ENCODE measurements around the gene COX5A. TPM values are rescaled to one million over a fixed set of nuclear protein-coding genes. Genes with fewer than 3 reads are reported as not detected.
A peak's percentile ranks its signal among the peaks of the same experiment; 100 is the strongest.

The COX5A gene
- total and polyA plus RNA-seq, 7 donors, result 73.7 to 1,227 (median 124) TPM

GRCh38 chr15:74913041-74913440 lies 24.8 kb downstream of the COX5A start:
- 86 to 89% methylated on average over 9 of the region's 9 CpGs for WGBS, 2 donors
- Histone ChIP-seq H3K36me3 (peaks cover 13 to 67% (median 20%) of the 10 kb centered on the region in 4 donors), H3K27me3 (no peaks in the 10 kb centered on the region), H3K4me3 (no peak overlapping the region), H3K27ac (no peak overlapping the region), H3K4me1 (no peaks in the 10 kb centered on the region), H3K9me3 (no peaks in the 10 kb centered on the region)
- intact Hi-C loops (cut with DNase I), result no loop called here
- TF ChIP-seq POLR2A (IDR thresholded peaks at IDR 0.05) (no peak), POLR2AphosphoS5 (IDR thresholded peaks at IDR 0.05) (no peak), EP300 (IDR thresholded peaks at IDR 0.05) (no peak), CTCF (IDR thresholded peaks at IDR 0.05) (no peak)
- DNase-seq, result no peak

GRCh38 chr15:74908635-74909034 lies 29.2 kb downstream of the COX5A start:
- Histone ChIP-seq H3K9me3 (no peaks in the 10 kb centered on the region), H3K27me3 (no peaks in the 10 kb centered on the region), H3K36me3 (peaks cover 0 to 39% (median 12%) of the 10 kb centered on the region in 4 donors), H3K27ac (no peak overlapping the region), H3K4me3 (no peak overlapping the region), H3K4me1 (peaks cover 0 to 27% (median 19%) of the 10 kb centered on the region in 4 donors)
- DNase-seq, result peak; percentile 44
- WGBS, 2 donors, result 96 to 97% methylated on average over 4 of the region's 4 CpGs
- TF ChIP-seq CTCF (IDR thresholded peaks at IDR 0.05), result no peak
- TF ChIP-seq POLR2AphosphoS5 (IDR thresholded peaks at IDR 0.05), result no peak
- no peak for TF ChIP-seq POLR2A (IDR thresholded peaks at IDR 0.05)
- TF ChIP-seq EP300 (IDR thresholded peaks at IDR 0.05), result no peak
- intact Hi-C loops (cut with DNase I), result loop anchor here (5.0 kb wide), 1 partner anchor 36 kb away; the partner anchor contains the start of gene SCAMP2

GRCh38 chr15:74907163-74907870 lies 30.6 kb downstream of the COX5A start:
- intact Hi-C loops (cut with DNase I), result loop anchor here (5.0 kb wide), 1 partner anchor 35 kb away; the partner anchor contains the start of gene SCAMP2
- 38 to 53% methylated on average over 8 of the region's 8 CpGs for WGBS, 2 donors
- no peak for TF ChIP-seq EP300 (IDR thresholded peaks at IDR 0.05)
- no peak for TF ChIP-seq POLR2AphosphoS5 (IDR thresholded peaks at IDR 0.05)
- no peaks in the 10 kb centered on the region for H3K27me3 ChIP-seq
- peaks cover 0 to 27% (median 19%) of the 10 kb centered on the region in 4 donors for H3K4me1 ChIP-seq
- no peak for DNase-seq
- peak overlapping the region; percentile 91 to 97 (median 96) for H3K27ac ChIP-seq
- peaks cover 5 to 39% (median 10%) of the 10 kb centered on the region in 4 donors for H3K36me3 ChIP-seq
- no peaks in the 10 kb centered on the region for H3K9me3 ChIP-seq
- peak overlapping the region; percentile 77 to 90 (median 86) for H3K4me3 ChIP-seq

GRCh38 chr15:74906450-74907162 lies 31.3 kb downstream of the COX5A start, which contains the start of gene FAM219B:
Gene FAM219B, minus strand, starts transcription at chr15:74906851. Its CDS starts 51 bp downstream, at chr15:74906800.
- intact Hi-C loops (cut with DNase I), result loop anchor here (1.0 to 5.0 kb wide), 2 partner anchors 32 to 34 kb away; partner anchors contain the start of genes COX5A and SCAMP2
- TF ChIP-seq EP300 (IDR thresholded peaks at IDR 0.05) (no peak), CTCF (IDR thresholded peaks at IDR 0.05) (no peak), POLR2A (IDR thresholded peaks at IDR 0.05) (peak; percentile 51 to 64), POLR2AphosphoS5 (IDR thresholded peaks at IDR 0.05) (peak; percentile 85 to 93 (median 90))
- 0% methylated on average over 74 of the region's 74 CpGs for WGBS, 2 donors
- H3K9me3 ChIP-seq, result no peaks in the 10 kb centered on the region
- H3K4me1 ChIP-seq, result peaks cover 0 to 29% (median 24%) of the 10 kb centered on the region in 4 donors
- H3K27ac ChIP-seq, result peak within 1 kb of the TSS; percentile 91 to 97 (median 96)
- DNase-seq, result peak; percentile 98
- peak within 1 kb of the TSS; percentile 77 to 90 (median 86) for H3K4me3 ChIP-seq
- H3K36me3 ChIP-seq, result peaks cover 7 to 39% (median 12%) of the 10 kb centered on the region in 4 donors
- no peaks in the 10 kb centered on the region for H3K27me3 ChIP-seq

- Histone ChIP-seq H3K27ac (peak overlapping the region; percentile 91 to 97 (median 96)), H3K36me3 (peaks cover 8 to 36% (median 13%) of the 10 kb centered on the region in 4 donors), H3K4me3 (peak overlapping the region; percentile 77 to 90 (median 86)), H3K4me1 (peaks cover 0 to 33% (median 28%) of the 10 kb centered on the region in 4 donors), H3K27me3 (no peaks in the 10 kb centered on the region), H3K9me3 (no peaks in the 10 kb centered on the region)
- intact Hi-C loops (cut with DNase I), result loop anchor here (1.0 to 5.0 kb wide), 2 partner anchors 32 to 34 kb away; partner anchors contain the start of genes COX5A and SCAMP2
- peak; percentile 71 for DNase-seq
- 0 to 1% methylated on average over 20 of the region's 20 CpGs for WGBS, 2 donors
- TF ChIP-seq EP300 (IDR thresholded peaks at IDR 0.05) (no peak), CTCF (IDR thresholded peaks at IDR 0.05) (no peak), POLR2AphosphoS5 (IDR thresholded peaks at IDR 0.05) (no peak), POLR2A (IDR thresholded peaks at IDR 0.05) (no peak)
These were observed 31.8 kb downstream of the COX5A start for GRCh38 chr15:74906067-74906449.
